ENCODE measurements around the gene KRTAP5-1. TPM values are rescaled to one million over a fixed set of nuclear protein-coding genes. Genes with fewer than 3 reads are reported as not detected.
"Not testable (repeated sequence)": the region's sequence is repeated elsewhere in the genome, so short reads cannot be mapped to it uniquely, and the experiment has no call there.

Gene KRTAP5-1
- total RNA-seq, 1 experiment from 2014 or later, result not detected

DNA sequence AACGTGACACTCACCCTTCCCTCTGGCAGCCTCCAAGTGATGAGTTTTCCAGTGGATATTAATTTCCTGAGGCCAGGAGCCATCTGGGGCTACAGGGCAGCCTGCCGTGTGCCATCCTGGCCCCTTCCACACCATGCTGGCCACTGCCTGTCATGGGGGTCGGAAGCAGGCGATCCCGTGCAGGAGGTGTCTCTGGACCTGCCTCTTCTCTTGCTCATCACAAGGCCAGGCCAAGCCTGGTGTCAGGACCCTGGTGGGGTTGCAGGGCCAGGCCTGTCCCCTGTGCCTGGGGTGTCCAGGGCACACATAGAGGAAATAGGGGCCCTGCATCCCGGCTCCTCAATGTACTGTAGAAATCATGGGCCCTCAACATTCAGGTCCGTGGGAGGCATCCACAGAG, 19.6 kb upstream of the KRTAP5-1 start:
- ATAC-seq (no peak), DNase-seq (no peak)
- Histone ChIP-seq H3K27ac (ENCODE audit: low read length) (no peak overlapping the region), H3F3A (ENCODE audit: low read length, unreplicated experiment) (no peaks in the 10 kb centered on the region), H3K27me3 (ENCODE audit: low read length) (peaks cover 38% of the 10 kb centered on the region), H3K9me3 (ENCODE audit: low read length) (no peaks in the 10 kb centered on the region), H3K79me2 (ENCODE audit: low read length) (no peaks in the 10 kb centered on the region), H3K9me2 (replicated peaks; ENCODE audit: low read length) (no peaks in the 10 kb centered on the region), H3K4me2 (ENCODE audit: low read length) (no peak overlapping the region), H3K4me1 (ENCODE audit: insufficient read depth, low read length) (no peaks in the 10 kb centered on the region), H3K36me3 (ENCODE audit: low read depth, low read length) (no peaks in the 10 kb centered on the region), H3K9ac (ENCODE audit: low read length) (no peak overlapping the region), H2AFZ (ENCODE audit: low read length) (no peak overlapping the region), H3K4me3 (ENCODE audit: low read length) (no peak overlapping the region), H4K20me1 (ENCODE audit: low read length) (no peaks in the 10 kb centered on the region)
- no TSS peak for BruUV-seq (replicated peaks)
- TF ChIP-seq CTCF (conservative IDR thresholded peaks at IDR 0.05; ENCODE audit: low read depth, low read length) (no peak), EZH2 (IDR thresholded peaks at IDR 0.05; ENCODE audit: low read length, unreplicated experiment) (no peak), EZH2phosphoT487 (IDR thresholded peaks at IDR 0.05; ENCODE audit: borderline replicate concordance, low read length) (no peak)
- ChIA-PET POLR2A (ENCODE audit: unreplicated experiment) (no interaction called here), CTCF (interaction anchor here (1.2 kb wide), 1 partner anchor 9 kb away, joined by 3 read pairs; no protein-coding TSS in a partner anchor)
- intact Hi-C loops (cut with micrococcal nuclease), result no loop called here

DNA sequence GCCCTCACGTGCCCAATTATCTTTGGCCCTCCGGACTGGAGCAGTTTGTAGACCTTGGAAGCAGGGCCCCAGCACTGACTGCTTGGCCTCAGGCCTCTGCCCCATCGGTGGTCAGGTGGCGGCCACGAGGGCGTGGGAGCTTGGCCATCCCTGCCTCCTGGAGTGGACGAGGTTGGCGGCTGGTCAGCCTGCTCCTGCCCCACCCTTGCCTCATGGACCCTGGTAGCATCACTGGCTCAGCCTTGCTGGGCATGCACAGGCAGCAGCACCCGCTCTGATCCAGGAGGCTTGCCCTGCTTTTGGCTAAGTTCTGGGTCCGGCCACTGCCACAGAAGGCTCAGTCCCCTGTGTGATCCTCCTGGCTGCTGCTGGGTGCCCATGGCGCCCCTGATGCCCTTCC, 19.1 kb upstream of the KRTAP5-1 start:
- CTCF ChIA-PET, result no interaction called here
- Histone ChIP-seq H3K9me3 (ENCODE audit: low read length) (no peaks in the 10 kb centered on the region), H3K4me2 (ENCODE audit: low read length) (no peak overlapping the region), H3F3A (ENCODE audit: low read length, unreplicated experiment) (no peaks in the 10 kb centered on the region), H3K27ac (ENCODE audit: low read length) (no peak overlapping the region), H3K9me2 (replicated peaks; ENCODE audit: low read length) (no peaks in the 10 kb centered on the region), H3K4me3 (ENCODE audit: low read length) (no peak overlapping the region), H3K79me2 (ENCODE audit: low read length) (no peaks in the 10 kb centered on the region), H4K20me1 (ENCODE audit: low read length) (no peaks in the 10 kb centered on the region), H3K9ac (ENCODE audit: low read length) (no peak overlapping the region), H3K4me1 (ENCODE audit: insufficient read depth, low read length) (no peaks in the 10 kb centered on the region), H3K27me3 (ENCODE audit: low read length) (peaks cover 42% of the 10 kb centered on the region), H2AFZ (ENCODE audit: low read length) (no peak overlapping the region), H3K36me3 (ENCODE audit: low read depth, low read length) (no peaks in the 10 kb centered on the region)
- ATAC-seq, result no peak
- POLR2A ChIA-PET (ENCODE audit: unreplicated experiment), result no interaction called here
- no peak for DNase-seq
- intact Hi-C loops (cut with micrococcal nuclease), result no loop called here
- BruUV-seq (replicated peaks), result no TSS peak
- TF ChIP-seq EZH2 (IDR thresholded peaks at IDR 0.05; ENCODE audit: low read length, unreplicated experiment), result no peak

DNA sequence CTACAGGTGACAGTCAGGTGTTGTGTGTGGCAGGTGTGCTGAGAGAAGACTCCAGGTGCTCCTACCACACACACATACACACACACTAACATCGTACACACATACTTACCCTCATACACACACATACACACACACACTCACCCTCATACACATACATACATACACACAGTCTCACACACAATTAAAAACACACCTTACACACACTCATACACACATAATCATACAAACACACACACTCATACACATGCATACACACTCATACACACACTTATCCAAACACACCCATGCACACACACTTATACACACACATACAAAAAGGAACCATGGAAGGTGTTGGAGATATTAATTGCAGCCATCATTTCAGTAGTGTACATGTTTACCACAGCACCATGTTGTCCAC, 18.5 kb upstream of the KRTAP5-1 start:
- intact Hi-C loops (cut with micrococcal nuclease), result no loop called here
- Histone ChIP-seq H3K9ac (ENCODE audit: low read length) (no peak overlapping the region), H3K9me2 (replicated peaks; ENCODE audit: low read length) (no peaks in the 10 kb centered on the region), H3K4me3 (ENCODE audit: low read length) (no peak overlapping the region), H3F3A (ENCODE audit: low read length, unreplicated experiment) (no peaks in the 10 kb centered on the region), H3K27ac (ENCODE audit: low read length) (no peak overlapping the region), H3K4me2 (ENCODE audit: low read length) (no peak overlapping the region), H4K20me1 (ENCODE audit: low read length) (no peaks in the 10 kb centered on the region), H3K4me1 (ENCODE audit: insufficient read depth, low read length) (no peaks in the 10 kb centered on the region), H3K27me3 (ENCODE audit: low read length) (peaks cover 46% of the 10 kb centered on the region), H3K79me2 (ENCODE audit: low read length) (no peaks in the 10 kb centered on the region), H2AFZ (ENCODE audit: low read length) (no peak overlapping the region), H3K9me3 (ENCODE audit: low read length) (no peaks in the 10 kb centered on the region), H3K36me3 (ENCODE audit: low read depth, low read length) (no peaks in the 10 kb centered on the region)
- TF ChIP-seq CTCF (conservative IDR thresholded peaks at IDR 0.05; ENCODE audit: low read depth, low read length) (no peak), EZH2phosphoT487 (IDR thresholded peaks at IDR 0.05; ENCODE audit: borderline replicate concordance, low read length) (no peak)
- ChIA-PET CTCF (no interaction called here), POLR2A (ENCODE audit: unreplicated experiment) (no interaction called here)
- no peak for DNase-seq
- BruUV-seq (replicated peaks), result no TSS peak
- ATAC-seq, result no peak

DNA sequence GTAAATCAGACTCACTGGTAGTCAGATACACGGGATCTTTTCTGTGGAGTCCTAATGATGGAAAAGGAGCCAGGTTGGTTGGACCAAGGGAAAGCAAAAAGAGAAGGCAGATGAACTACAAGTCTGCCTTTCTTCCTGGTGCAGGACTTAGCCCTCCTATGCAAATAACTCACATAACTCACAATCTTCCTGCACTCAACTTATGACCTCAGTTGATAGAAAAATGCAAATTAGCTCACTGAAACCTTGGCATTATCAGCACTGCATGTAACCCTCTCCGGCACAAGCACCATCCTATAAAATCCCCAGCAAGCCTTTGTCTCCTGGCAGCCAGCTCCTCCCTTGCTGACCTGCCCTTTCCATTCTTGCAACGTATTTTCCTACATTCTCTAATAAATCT, 16.6 kb upstream of the KRTAP5-1 start:
- H3K9me2 ChIP-seq (replicated peaks; ENCODE audit: low read length); ATAC-seq; intact Hi-C loops (cut with micrococcal nuclease); H3K9ac ChIP-seq (ENCODE audit: low read length); DNase-seq; H3K9me3 ChIP-seq (ENCODE audit: low read length); H3K4me2 ChIP-seq (ENCODE audit: low read length); BruUV-seq (replicated peaks); H4K20me1 ChIP-seq (ENCODE audit: low read length); H3K4me1 ChIP-seq (ENCODE audit: insufficient read depth, low read length); H2AFZ ChIP-seq (ENCODE audit: low read length); CTCF ChIA-PET; H3K36me3 ChIP-seq (ENCODE audit: low read depth, low read length); H3F3A ChIP-seq (ENCODE audit: low read length, unreplicated experiment); H3K27ac ChIP-seq (ENCODE audit: low read length); POLR2A ChIA-PET (ENCODE audit: unreplicated experiment); H3K79me2 ChIP-seq (ENCODE audit: low read length); H3K4me3 ChIP-seq (ENCODE audit: low read length): not testable (repeated sequence)
- H3K27me3 ChIP-seq (ENCODE audit: low read length), result peaks cover 37% of the 10 kb centered on the region
